Tibial artery (tissue), 4 donors: ENCODE data around the gene FASTK.

Experiments used
- DNase-seq, 2 donors: peaks; one replicate each; pipeline ENCODE4 v3.0.0-alpha.2; 2019
- H3K27ac ChIP-seq, 2 donors: fragments of 200-600 bp; sonication (generic) in 1 of 2; 1 replicate in 1 of 2; 2 replicates in 1 of 2; pipeline ENCODE4 v1.5.1; 2018 to 2019; ENCODE audit warnings: mild to moderate bottlenecking in 1 of 2
- H3K27me3 ChIP-seq, 2 donors: fragments of 200-600 bp; sonication (generic) in 1 of 2; one replicate each; pipeline versions ENCODE4 v1.5.1 to v1.6.0; 2016 to 2019
- H3K36me3 ChIP-seq, 3 donors: fragments of 200-600 bp; sonication (generic) in 2 of 3; one replicate each; pipeline ENCODE4 v1.5.1; 2016 to 2019; ENCODE audit warnings: mild to moderate bottlenecking in 2 of 3
- H3K4me1 ChIP-seq, 4 donors: fragments of 200-600 bp; sonication (generic) in 2 of 4; 1 replicate in 3 of 4; 2 replicates in 1 of 4; pipeline ENCODE4 v1.5.1; 2016 to 2019
- H3K4me3 ChIP-seq, 2 donors: fragments of 200-600 bp; sonication (generic) in 1 of 2; 1 replicate in 1 of 2; 2 replicates in 1 of 2; pipeline ENCODE4 v1.5.1; 2018 to 2019; ENCODE audit warnings: mild to moderate bottlenecking in 2 of 2
- H3K9me3 ChIP-seq, 3 donors: fragments of 200-600 bp; sonication (generic) in 1 of 3; one replicate each; pipeline ENCODE4 v1.5.1; 2016 to 2019
- intact Hi-C: fragments of 100-400 bp; cut with DNase I; formaldehyde crosslinking; loops from one replicate; pipeline ENCODE4 v1.15.0; 2023; ENCODE audit warnings: low total_unique reads
- TF ChIP-seq, protein P1 (sequence below), 2 experiments: fragments of 200-600 bp in 1 of 2; fragments of 450-650 bp in 1 of 2; IDR thresholded peaks; one replicate each; pipeline ENCODE4 v1.5.1; 2017 to 2019; ENCODE audit warnings: antibody characterized with exemption in 2 of 2, mild to moderate bottlenecking in 1 of 2, moderate library complexity in 1 of 2

FASTK gene

DNA sequence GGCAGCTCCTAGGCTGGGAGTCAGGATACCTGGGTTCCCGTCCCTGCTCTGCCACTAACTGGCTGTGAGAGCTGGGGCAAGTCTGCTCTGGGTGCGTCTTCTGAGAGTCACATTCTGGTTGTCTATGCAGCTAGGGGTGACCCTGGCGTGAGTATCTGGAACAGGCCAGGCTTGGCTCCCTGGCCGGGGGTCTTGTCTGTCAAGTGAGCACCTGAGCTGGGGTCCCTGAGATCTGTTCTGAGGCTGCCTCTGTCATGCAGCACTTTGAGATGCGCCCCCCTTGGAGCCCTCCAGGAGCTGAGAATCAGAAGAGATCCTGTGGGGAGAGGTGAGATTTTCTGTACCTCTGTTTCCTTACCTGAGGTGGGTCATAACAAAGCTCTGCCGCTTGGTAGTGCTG is 13.1 kb upstream of the FASTK start:
- Histone ChIP-seq H3K27ac (no peak overlapping the region), H3K4me1 (peaks cover 0 to 34% (median 10%) of the 10 kb centered on the region in 4 donors), H3K9me3 (no peaks in the 10 kb centered on the region), H3K27me3 (no peaks in the 10 kb centered on the region), H3K4me3 (no peak overlapping the region), H3K36me3 (peaks cover 0 to 7% (median 0%) of the 10 kb centered on the region in 3 donors)
- DNase-seq = no peak
- intact Hi-C loops = no loop called here
- TF ChIP-seq, protein P1, sequence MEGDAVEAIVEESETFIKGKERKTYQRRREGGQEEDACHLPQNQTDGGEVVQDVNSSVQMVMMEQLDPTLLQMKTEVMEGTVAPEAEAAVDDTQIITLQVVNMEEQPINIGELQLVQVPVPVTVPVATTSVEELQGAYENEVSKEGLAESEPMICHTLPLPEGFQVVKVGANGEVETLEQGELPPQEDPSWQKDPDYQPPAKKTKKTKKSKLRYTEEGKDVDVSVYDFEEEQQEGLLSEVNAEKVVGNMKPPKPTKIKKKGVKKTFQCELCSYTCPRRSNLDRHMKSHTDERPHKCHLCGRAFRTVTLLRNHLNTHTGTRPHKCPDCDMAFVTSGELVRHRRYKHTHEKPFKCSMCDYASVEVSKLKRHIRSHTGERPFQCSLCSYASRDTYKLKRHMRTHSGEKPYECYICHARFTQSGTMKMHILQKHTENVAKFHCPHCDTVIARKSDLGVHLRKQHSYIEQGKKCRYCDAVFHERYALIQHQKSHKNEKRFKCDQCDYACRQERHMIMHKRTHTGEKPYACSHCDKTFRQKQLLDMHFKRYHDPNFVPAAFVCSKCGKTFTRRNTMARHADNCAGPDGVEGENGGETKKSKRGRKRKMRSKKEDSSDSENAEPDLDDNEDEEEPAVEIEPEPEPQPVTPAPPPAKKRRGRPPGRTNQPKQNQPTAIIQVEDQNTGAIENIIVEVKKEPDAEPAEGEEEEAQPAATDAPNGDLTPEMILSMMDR (IDR thresholded peaks at IDR 0.05) = no peak

DNA sequence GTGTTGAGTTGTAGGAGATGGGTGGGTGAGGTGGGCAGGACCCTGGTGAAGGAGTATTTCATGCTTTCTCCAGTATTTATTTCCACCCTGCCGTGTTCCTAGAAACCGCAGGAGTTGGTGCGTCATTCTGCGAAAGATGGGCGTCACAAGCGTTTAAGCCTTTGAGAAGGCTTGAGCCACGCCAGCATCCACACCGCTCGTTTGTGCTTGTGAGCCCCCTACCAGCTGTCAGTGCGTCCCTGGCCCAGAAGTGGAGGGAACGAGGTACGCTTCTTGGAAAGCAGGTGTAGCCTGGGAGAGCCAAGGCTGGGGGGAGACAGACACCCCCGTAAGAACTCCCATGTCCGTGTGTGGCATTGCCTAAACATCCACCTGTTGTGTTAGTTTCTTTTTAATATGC is 11.4 kb upstream of the FASTK start:
- Histone ChIP-seq H3K4me3 (no peak overlapping the region), H3K4me1 (peaks cover 0 to 44% (median 19%) of the 10 kb centered on the region in 4 donors), H3K36me3 (no peaks in the 10 kb centered on the region), H3K27me3 (no peaks in the 10 kb centered on the region), H3K27ac (no peak overlapping the region), H3K9me3 (no peaks in the 10 kb centered on the region)
- no peak for DNase-seq
- TF ChIP-seq, protein P1 (IDR thresholded peaks at IDR 0.05) = no peak
- intact Hi-C loops = no loop called here

DNA sequence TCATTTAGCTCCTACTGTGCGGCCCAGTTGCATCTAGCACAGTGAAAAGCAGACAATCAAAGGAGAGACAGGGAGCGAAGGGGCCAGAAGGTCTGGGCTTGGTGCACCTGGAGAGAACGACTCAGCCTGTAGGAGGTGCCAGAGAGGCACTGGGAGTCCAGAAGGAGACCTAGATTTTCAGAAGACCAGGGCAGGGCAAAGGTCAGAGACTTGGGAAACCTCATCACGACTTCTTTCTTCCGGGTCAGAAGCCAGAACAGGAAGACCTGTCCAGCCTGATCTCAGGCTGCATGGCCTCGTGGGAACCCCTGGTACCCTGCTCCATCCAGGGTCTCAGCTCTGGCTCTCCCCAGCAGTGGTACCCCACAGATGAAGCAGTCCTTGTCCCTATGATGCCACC is 10.8 kb upstream of the FASTK start:
- Histone ChIP-seq H3K4me1 (peaks cover 0 to 44% (median 19%) of the 10 kb centered on the region in 4 donors), H3K27me3 (no peaks in the 10 kb centered on the region), H3K4me3 (no peak overlapping the region), H3K27ac (no peak overlapping the region), H3K36me3 (no peaks in the 10 kb centered on the region), H3K9me3 (no peaks in the 10 kb centered on the region)
- TF ChIP-seq, protein P1 (IDR thresholded peaks at IDR 0.05) = no peak
- no peak for DNase-seq
- intact Hi-C loops = no loop called here

DNA sequence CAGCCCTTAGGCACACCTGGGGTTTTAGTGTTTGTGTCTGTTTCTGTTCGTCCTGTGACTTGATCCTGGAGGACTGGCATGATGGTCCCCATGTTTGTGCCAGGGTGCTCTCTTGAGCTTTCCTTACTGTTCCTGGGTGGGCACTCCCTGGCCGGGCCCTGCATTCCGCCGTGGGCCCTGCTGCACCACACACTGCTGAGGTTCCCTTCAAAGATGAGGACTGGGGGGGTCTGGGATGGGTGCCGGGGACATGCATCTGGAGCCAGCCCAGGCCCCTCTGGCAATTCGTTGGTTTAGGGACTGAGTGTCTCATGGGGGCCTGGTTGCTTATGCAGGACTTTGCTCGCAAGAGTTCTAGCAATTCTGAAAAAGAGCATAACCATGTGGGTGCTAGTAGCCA is 10.4 kb upstream of the FASTK start:
- Histone ChIP-seq H3K27me3 (no peaks in the 10 kb centered on the region), H3K4me1 (peaks cover 0 to 44% (median 19%) of the 10 kb centered on the region in 4 donors), H3K36me3 (no peaks in the 10 kb centered on the region), H3K27ac (no peak overlapping the region), H3K9me3 (no peaks in the 10 kb centered on the region), H3K4me3 (no peak overlapping the region)
- TF ChIP-seq, protein P1 (IDR thresholded peaks at IDR 0.05) = no peak
- intact Hi-C loops = no loop called here
- no peak for DNase-seq

DNA sequence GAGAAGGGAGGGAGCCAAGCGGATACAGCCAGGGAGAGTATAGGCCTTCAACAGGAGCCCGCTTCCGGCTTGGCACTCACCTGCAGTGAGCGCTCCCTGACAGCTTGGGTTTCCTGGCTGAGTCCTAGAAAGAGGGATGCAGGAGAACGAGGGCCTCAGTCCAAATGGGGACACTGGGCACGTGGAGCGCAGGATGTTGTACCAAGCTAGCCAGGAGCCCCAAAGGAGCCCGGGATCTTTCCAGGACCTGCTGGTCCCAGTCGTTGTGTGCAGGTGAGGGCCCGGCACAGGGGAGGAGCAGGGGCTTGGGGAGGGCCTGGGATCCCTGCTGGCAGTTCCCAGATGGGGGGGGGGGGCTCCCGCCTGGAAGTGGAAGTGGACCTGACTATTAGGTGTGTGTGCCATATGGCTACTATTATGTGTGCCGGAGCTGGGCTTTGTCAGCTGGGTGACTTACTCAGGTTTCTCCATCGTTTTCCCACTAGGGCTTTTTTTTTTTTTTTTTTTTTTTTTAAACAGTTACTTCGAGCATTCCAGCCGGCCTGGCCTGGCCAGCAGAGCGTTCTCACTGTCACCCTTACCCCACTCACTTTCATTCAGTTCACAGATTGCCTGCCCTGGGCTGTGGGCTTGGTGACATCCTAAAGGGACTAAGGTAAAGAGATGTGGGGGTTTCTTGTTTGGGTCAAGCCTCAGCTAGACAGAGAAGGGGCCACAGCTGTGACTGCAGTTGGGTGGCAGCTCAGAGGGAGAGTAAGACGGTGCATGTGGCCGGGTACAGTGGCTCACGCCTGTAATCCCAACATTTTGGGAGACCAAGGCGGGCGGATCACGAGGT is 9.5 kb upstream of the FASTK start:
- Histone ChIP-seq H3K4me1 (peaks cover 0 to 53% (median 26%) of the 10 kb centered on the region in 4 donors), H3K27ac (peak overlapping the region; percentile 39 to 82), H3K4me3 (no peak overlapping the region), H3K27me3 (no peaks in the 10 kb centered on the region), H3K9me3 (no peaks in the 10 kb centered on the region), H3K36me3 (no peaks in the 10 kb centered on the region)
- intact Hi-C loops = no loop called here
- DNase-seq = no peak
- TF ChIP-seq, protein P1 (IDR thresholded peaks at IDR 0.05) = no peak
